Measurements from ENCODE around the gene FCHSD1. TPM values are rescaled to one million over a fixed set of nuclear protein-coding genes. Genes with fewer than 3 reads are reported as not detected.

The FCHSD1 gene
- polyA plus RNA-seq, 1 of the 3 experiments (the other 2 are of a cell fraction): 49.2 TPM

- Histone ChIP-seq H3K9ac (no peak overlapping the region), H3F3A (replicated peaks; ENCODE audit: insufficient read depth) (peaks cover 17% of the 10 kb centered on the region), H3K36me3 (replicated peaks in 1 of 2; ENCODE audit: control insufficient read depth in 1 of 2, insufficient read depth in 2 of 2, low read length in 1 of 2) (peaks cover 0 to 5% of the 10 kb centered on the region in 2 experiments), H4K20me1 (ENCODE audit: insufficient read depth) (peaks cover 7% of the 10 kb centered on the region; the same call in 1 of the 2 replicates), H3K4me1 (ENCODE audit: control insufficient read depth in 1 of 2, insufficient read depth in 2 of 2, low read depth in 1 of 2, low read length in 1 of 2) (peaks cover 0 to 5% of the 10 kb centered on the region in 2 experiments; a peak in 1 of 4 replicates), H3K9me3 (no peaks in the 10 kb centered on the region), H3K27me3 (ENCODE audit: insufficient read depth) (no peaks in the 10 kb centered on the region), H3K27ac (ENCODE audit: low read depth in 2 of 2, low read length in 1 of 2) (no peak overlapping the region), H3K9me2 (no peaks in the 10 kb centered on the region), H2AFZ (ENCODE audit: low read depth) (no peak overlapping the region), H3K4me3 (ENCODE audit: low read depth in 2 of 2, low read length in 1 of 2) (no peak overlapping the region), H3K79me2 (ENCODE audit: insufficient read depth) (peaks cover 76% of the 10 kb centered on the region), H3K4me2 (no peak overlapping the region)
- WGBS (ENCODE audit: low lambda C conversion rate): 100% methylated on average over 1 of the region's 1 CpG
- no peak for DNase-seq
- TF ChIP-seq GABPA (IDR thresholded peaks at IDR 0.05; ENCODE audit: low read depth) (no peak), NRF1 (IDR thresholded peaks at IDR 0.05; ENCODE audit: low read depth, low read length) (no peak), CTCF (IDR thresholded peaks at IDR 0.05) (no peak), CHD2 (IDR thresholded peaks at IDR 0.05; ENCODE audit: low read length, partially characterized antibody) (no peak), RXRA (IDR thresholded peaks at IDR 0.05; ENCODE audit: borderline replicate concordance, low read depth) (no peak), NFIC (IDR thresholded peaks at IDR 0.05; ENCODE audit: borderline replicate concordance) (no peak), JUND (IDR thresholded peaks at IDR 0.05) (no peak), SIN3A (IDR thresholded peaks at IDR 0.05; ENCODE audit: borderline replicate concordance, low read depth, low read length) (no peak), RAD21 (IDR thresholded peaks at IDR 0.05; ENCODE audit: low read length) (no peak), MAX (IDR thresholded peaks at IDR 0.05; ENCODE audit: low read depth) (no peak), EP300 (IDR thresholded peaks at IDR 0.05; ENCODE audit: borderline replicate concordance in 1 of 2, low read depth in 1 of 2, low read length in 1 of 2) (no peak), EZH2phosphoT487 (IDR thresholded peaks at IDR 0.05; ENCODE audit: borderline replicate concordance, low read depth) (no peak), GATA2 (CRISPR knock-in tag; IDR thresholded peaks at IDR 0.05) (no peak), ELF1 (IDR thresholded peaks at IDR 0.05) (no peak), RCOR1 (IDR thresholded peaks at IDR 0.05; ENCODE audit: low read length) (no peak), FOSL2 (IDR thresholded peaks at IDR 0.05; ENCODE audit: borderline replicate concordance, low read depth) (no peak), REST (IDR thresholded peaks at IDR 0.05; ENCODE audit: low read depth, low read length) (no peak)
- TF ChIP-seq, protein P1, sequence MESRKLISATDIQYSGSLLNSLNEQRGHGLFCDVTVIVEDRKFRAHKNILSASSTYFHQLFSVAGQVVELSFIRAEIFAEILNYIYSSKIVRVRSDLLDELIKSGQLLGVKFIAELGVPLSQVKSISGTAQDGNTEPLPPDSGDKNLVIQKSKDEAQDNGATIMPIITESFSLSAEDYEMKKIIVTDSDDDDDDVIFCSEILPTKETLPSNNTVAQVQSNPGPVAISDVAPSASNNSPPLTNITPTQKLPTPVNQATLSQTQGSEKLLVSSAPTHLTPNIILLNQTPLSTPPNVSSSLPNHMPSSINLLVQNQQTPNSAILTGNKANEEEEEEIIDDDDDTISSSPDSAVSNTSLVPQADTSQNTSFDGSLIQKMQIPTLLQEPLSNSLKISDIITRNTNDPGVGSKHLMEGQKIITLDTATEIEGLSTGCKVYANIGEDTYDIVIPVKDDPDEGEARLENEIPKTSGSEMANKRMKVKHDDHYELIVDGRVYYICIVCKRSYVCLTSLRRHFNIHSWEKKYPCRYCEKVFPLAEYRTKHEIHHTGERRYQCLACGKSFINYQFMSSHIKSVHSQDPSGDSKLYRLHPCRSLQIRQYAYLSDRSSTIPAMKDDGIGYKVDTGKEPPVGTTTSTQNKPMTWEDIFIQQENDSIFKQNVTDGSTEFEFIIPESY (IDR thresholded peaks at IDR 0.05; ENCODE audit: borderline replicate concordance, low read depth): no peak
- POLR2A ChIA-PET: no interaction called here
- CTCF ChIA-PET: interaction anchor here (1.1 to 3.9 kb wide), 7 partner anchors 9 to 364 kb away, joined by 3 to 42 read pairs (median 6); partner anchors contain the start of gene DIAPH1
Observed at GRCh38 chr5:141596867-141597266, 54.4 kb downstream of the FCHSD1 start.
